Posterior cingulate gyrus (tissue), 11 donors: Measurements from ENCODE around the gene HCN2.

ENCODE experiments used
- DNase-seq, 10 donors: peaks; one replicate each; pipeline versions ENCODE4 v3.0.0 to v3.0.0-alpha.2; 2020 to 2021; ENCODE audit warnings: mixed read lengths in 3 of 10
- intact Hi-C: fragments of 100-400 bp; cut with DNase I; formaldehyde crosslinking; loops from one replicate; pipeline ENCODE4 v1.15.1; 2023

The HCN2 gene

DNA sequence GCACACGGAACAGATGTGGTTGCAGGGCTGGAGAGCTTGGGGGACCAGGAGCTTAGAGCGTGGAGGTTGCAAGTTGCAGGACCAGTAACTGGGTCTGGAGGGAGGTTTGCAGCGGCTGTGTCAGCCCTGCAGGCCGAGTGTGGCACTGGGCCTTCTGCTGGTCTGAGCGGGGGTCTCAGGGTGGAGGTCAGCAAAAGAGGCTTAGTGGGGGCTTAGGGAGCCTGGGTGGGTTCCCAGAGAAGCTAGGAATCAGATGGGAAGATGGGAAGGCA lies 5.8 kb upstream of the HCN2 start:
- no peak for DNase-seq
- intact Hi-C loops: no loop called here

DNA sequence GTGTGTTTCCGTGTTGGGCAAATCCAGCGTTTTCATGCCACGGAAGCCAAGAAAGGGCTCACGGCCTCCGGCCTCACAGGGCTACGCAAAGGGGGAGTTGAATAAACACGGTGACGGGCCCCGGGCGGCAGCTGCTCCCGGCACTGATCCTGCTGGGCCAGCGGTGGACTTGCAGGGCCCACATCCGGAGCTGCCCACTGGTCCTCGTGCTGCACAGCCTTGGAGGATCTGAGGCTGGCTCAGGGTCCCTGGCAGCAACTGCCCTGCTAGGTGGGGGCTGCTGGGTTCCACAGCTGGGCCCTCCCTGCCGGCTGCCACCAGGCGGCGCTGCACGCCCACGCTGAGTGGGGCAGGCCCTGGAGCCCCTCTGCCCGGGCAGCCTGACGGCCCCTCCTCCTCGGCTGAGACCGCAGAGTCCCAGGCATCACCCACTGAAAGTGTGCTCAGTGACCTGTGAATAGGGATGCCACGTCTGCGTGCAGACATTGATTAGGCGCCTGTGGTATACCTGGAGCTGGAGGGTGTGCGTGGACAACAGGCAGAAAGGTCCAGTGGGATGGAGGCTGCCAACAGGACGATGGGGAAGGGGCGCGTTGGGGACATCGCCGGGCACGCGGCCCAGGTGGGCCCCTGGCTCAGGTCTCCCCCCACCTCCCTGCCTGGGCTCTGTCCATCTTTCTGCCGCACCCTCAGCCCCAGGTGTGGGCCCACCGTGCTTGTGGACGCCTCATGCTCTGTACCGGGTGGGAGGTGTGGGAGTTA lies 5.3 kb upstream of the HCN2 start:
- intact Hi-C loops: loop anchor here (5.0 kb wide), 1 partner anchor 148 kb away; no protein-coding TSS in a partner anchor

DNA sequence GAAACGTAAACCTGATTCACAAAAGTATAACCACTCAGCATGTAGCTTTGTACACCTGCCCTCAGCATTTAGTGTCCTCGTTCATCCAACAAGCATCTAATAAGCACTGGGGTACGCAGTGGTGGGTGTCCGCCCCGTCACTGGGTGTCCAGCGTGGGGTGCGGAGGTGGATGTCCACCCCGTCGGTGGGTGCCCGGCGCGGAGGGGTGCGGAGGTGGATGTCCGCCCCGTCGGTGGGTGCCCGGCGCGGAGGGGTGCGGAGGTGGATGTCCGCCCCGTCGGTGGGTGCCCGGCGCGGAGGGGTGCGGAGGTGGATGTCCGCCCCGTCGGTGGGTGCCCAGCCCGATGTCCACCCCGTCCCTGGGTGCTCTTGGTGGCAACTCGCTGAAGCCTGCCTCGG lies 4.5 kb upstream of the HCN2 start:
- peak in 1 of 10 donors; percentile 82 for DNase-seq
- intact Hi-C loops: loop anchor here (5.0 kb wide), 1 partner anchor 147 kb away; no protein-coding TSS in a partner anchor

More for the DNA sequence above, 5.3 kb upstream of the HCN2 start:
- DNase-seq: peak in 7 of 10 donors; percentile 58 to 96 (median 68)

DNA sequence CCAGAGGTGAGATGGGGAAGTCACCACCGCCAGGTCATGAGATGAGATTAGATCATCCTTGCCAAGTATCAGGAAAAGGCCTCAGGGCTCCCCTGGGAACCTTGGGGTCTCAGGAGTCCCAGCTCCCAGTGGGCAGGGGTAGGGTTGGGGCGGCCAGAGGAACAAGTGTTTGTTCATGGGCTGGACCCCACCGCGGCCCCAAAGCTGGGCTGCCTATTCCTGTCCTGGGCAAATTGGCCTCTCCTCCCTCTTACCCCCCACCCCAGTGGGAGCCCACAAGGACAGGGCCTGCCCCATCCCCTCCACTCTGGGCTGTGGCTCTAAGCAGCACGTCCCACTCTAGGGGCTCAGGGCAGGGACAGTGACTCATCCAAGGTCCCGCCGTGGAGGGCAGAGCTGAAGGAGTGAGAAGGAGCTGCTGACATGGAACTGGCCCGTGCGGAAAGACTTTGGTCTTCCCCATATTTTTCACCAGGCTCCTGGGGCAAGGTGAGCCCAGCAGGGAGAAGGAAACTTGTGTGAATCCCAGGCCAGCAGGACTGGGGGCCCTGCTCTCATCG lies 4.0 kb upstream of the HCN2 start:
- intact Hi-C loops: loop anchor here (5.0 kb wide), 1 partner anchor 147 kb away; no protein-coding TSS in a partner anchor

DNA sequence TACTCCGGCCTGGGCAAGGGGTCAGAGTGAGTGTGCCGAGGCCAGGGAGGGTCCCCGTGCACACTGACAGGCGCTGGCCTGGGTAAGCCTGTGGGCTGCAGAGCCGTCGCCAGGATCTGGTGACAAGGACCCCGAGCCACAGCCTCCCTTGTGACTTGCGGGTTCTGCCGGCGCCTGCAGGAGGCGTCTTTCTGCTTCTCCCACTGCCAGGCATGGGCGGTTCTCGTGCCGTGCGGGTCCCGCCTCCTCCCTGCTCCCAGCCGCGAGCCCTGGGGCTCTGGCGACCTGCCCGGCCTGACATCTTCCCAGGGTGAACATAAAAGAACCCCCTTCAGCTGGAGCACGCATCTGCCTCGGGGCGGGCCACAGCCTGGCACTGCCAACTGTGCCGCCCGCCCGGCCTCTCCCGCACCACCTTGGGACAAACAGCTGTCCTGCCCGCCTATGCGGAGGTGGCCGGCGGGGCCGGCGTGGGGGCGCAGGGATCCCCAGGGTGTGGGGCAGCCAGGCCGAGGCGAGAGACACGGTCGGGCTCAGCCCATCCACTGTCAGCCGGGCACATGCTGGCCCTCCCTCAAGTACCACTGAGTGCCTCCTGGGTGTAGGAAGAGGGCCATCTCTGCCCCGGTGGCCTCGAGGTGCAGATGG lies 1.5 kb upstream of the HCN2 start:
- DNase-seq: peak; percentile 82 to 99 (median 90)

More for the DNA sequence above, 4.0 kb upstream of the HCN2 start:
- peak in 2 of 10 donors; percentile 1 to 82 for DNase-seq

DNA sequence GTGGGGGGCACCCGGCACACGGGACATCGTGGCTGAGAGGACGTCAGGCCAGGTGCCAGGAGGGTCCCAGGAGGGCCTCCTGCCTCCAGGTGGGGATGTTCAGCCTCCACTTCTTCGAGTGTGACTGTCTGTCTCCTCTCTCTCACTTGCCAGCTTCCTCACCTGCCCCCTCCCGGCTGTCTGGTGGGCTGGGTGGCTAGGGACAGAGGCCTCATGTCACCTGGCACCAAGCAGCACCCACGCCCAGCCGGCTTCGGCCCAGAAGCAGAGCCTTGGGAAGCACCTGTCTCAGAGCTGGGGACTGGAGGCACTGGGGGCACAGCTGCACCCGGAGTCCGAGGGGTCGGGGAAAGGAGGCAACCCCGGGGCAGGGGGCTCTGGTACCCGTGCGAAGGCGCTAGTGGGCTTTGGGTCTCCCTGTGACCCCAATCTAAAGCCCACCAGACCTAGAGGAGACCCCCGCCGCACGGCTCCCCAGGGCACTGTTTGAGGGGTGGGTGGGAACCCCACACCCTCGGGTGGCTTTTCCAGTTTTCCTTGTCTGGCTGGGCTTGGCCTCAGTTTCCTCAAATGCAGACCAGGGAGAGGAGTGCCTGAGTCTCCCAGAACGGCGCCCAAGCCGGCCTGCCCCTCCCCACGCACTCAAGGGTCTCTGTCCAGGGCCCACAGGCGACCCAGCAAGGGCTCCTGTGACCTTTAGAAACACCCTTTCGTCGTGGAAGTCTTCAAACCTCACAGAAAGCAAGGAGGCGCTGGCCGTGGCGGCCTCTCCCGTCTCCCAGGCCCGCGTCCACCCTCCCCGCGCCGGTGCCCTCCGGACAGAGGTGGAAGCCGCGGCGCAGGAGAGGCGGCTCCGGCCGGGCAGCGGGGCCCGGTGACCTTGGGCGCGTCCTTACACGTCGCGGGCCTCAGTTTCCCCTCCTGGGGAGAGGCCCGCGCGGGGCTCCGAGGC lies 664 bp upstream of the HCN2 start:
- DNase-seq: peak in 1 of 10 donors; percentile 89
- intact Hi-C loops: loop anchor here (5.0 kb wide), 1 partner anchor 143 kb away; no protein-coding TSS in a partner anchor

More for the DNA sequence above, 1.5 kb upstream of the HCN2 start:
- intact Hi-C loops: loop anchor here (5.0 kb wide), 1 partner anchor 144 kb away; no protein-coding TSS in a partner anchor

DNA sequence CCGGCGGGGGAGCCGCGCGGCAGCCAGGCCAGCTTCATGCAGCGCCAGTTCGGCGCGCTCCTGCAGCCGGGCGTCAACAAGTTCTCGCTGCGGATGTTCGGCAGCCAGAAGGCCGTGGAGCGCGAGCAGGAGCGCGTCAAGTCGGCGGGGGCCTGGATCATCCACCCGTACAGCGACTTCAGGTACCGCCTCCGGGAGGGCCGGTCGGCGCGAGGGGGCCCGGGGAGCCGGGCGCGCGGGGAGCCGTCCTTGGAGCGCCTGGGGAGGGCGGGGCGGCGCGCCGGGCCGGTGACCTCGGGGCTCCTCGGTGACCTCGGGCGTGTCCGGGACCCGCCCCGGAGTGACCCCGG lies 690 bp downstream of the HCN2 start:
- intact Hi-C loops: no loop called here
- DNase-seq: no peak

DNA sequence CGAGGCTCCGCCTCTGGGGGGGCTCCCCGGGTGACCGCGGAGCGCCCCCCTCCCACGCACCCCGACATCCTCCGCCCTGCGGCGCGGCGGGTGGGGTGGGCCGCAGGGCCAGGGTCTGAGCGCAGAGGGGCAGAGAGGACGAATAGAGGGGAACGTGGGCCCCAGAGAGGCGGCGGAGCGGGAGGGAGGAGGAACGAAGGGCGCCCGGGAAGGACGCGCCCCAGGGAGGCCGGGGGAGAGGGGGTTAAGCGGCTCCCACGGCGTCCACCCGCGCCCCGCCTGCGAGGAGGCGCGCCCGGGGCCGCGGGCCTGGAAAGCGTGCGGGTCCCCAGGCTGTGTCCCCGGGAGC lies 1.0 kb downstream of the HCN2 start:
- intact Hi-C loops: no loop called here
- no peak for DNase-seq

DNA sequence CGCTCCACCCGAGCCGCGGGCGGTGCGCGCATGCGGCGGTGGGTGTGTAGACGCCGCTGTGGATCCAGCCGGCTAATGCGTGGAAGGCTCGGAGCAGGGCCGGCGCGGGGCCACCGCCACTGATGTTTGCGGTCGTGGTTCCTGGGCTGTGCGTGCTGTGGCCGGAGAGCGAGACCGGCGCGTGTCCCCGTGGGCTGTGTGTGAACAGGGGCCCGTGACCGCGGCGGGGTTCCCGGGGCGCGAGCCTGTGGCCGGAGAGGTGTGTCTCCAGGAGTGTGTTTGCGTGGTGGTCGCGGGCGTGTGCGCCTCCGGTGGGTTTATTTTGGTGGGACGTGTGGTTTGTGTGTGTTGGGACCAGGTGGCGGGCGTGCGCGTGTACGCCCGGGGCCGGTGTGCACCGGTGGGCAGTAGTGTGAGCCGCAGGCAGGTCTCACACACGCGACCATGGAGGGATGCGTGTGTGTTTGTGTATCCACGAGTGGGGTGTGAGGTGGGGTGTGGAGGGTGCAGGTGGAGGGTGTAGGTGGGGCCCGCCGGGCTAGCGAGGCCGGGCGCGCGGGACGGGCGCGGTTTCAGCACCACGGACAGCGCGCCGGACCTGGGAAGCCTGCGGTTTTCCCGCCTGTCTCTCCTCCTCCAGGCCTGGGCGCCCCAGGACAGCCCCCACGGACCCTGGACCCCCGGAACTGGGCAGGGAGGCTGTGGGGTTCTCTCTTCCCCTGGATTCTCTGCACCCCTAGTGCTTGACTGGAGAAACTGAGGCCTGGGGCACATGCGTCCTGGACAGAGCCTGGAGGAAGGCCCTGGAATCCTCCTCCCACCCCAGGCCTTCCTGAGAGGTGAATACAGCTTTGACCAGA lies 1.6 kb downstream of the HCN2 start:
- DNase-seq: peak in 2 of 10 donors; percentile 64 to 86

DNA sequence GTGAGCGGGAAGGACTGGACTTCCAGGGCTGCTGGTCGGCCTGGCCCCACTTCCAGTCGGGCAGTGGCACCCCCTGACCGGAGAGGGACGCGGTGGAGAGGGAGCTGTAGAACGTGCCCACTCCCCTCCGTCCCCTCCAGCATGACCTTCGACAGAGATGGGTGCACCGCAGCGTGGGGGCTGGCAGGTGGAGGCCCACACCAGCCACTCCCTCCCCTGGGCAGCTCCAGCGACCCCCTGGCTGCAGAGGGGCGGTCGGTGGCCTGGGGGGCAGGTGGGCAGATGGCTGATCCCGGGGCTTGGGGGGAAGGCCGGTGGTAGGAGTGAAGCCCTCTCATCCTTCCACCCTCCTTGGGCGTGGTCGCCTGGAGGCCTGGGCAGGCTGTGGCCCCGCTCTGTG lies 2.4 kb downstream of the HCN2 start:
- intact Hi-C loops: no loop called here
- DNase-seq: no peak

More for the DNA sequence above, 1.6 kb downstream of the HCN2 start:
- intact Hi-C loops: no loop called here

DNA sequence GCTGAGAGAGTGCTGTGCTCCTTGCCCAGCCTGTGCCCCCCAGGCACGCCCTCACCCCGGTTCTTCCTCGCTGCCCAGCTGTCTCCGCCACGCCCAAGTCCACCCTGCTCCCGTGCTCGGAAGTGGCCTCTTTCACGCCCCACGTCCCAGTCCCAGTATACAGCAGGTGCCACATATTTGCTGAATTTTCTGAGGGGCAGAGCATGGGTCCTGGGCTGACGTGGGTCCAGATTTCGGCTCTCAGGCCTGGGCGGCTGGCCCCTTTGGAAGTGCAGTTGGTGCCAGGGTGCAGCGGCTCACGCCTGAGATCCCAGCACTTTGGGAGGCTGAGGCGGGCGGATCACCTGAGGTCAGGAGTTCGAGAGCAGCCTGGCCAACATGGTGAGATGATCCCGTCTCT lies 3.4 kb downstream of the HCN2 start:
- intact Hi-C loops: no loop called here
- no peak for DNase-seq

DNA sequence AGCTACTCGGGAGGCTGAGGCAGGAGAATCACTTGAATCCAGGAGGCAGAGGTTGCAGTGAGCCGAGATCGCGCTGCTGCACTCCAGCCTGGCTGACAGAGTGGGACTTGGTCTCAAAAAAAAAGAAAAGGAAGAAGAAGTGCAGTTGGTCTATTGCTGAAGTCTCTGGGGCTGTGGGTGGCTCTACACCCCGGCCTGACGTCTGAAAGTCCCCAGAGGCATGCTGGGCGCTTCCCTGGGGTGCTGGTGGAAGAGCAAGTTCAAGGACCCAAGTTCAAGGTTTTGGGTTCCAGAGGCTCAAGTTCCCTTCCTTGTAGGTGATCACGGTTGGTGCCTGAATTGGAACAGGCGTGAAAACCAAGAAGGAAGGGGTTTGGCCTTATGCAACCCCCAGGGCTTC lies 3.8 kb downstream of the HCN2 start:
- intact Hi-C loops: no loop called here
- no peak for DNase-seq

DNA sequence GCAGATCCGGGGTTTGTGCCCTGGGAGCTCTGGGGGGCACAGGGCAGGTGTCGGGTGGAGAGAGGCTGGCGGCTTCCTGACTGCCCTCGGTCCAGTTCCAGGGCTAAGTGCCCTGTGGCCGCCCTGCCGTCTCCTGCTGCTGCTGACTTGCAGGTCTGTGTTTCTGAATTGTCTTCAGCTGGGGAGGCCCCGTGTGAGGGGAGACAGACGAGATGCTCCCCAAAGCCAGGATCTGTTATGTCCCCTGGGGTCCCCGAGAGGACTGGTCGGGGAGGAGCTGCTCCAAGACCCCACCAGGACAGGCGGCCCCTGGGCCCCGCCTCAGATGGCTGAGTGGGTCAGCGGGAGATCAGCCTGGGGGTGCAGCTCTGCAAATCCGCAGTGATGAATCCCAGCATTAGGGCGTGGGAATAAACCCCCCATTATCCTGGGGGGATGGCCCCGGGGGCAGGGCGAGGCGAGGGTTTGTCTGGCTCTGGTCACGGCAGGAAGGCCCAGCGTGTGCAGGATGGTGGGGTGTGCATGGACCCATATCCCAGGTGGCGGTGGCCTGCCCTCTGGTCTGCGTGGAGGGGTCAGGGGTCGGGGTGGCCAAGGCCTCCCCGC lies 4.7 kb downstream of the HCN2 start:
- intact Hi-C loops: no loop called here

DNA sequence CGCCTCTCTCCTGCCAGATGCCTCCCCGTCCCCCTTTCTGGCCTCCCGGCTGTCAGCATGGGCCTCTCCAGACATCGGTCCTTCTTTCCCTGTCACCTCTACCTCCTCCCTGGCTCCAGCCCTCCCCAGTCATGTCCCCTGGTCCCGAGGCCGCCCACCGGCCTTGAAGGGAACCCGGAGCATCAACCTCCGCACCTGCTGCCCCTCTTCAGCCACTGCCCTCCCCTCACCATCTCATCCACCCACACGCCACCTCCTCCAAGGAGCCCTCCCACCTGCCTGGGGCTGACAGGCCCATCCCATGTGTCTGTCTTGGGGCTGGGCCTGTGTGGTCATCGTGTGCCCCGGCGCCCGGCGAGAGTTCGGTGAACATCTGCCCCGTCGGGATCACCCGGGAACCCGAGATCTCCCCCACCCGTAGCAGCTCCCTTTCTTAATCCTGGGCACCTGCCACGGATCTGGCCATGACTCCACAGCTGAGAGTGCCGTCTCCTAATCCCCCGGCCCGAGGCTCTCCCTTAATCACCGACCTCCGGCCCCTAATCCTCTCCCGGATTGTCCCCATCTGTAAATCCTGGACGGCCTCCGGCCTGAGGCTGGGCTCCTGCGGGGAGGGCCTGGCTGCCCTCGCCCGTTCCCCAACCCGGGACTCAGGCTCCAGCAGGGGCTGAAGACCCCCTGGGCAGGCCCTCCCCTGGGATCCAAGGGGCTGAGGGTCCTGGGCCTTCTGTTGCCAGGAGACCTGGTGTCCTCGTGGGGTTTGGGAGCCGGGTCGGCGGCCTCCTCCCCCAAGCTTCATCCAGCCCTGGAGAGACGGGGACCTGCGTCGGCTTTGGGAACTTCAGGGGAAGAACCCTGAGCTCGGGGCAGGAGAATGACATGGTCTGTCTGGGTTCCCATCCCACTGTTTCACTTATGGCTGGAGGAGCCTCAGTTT lies 5.9 kb downstream of the HCN2 start:
- intact Hi-C loops: no loop called here
- DNase-seq: no peak

More for the DNA sequence above, 4.7 kb downstream of the HCN2 start:
- no peak for DNase-seq

DNA sequence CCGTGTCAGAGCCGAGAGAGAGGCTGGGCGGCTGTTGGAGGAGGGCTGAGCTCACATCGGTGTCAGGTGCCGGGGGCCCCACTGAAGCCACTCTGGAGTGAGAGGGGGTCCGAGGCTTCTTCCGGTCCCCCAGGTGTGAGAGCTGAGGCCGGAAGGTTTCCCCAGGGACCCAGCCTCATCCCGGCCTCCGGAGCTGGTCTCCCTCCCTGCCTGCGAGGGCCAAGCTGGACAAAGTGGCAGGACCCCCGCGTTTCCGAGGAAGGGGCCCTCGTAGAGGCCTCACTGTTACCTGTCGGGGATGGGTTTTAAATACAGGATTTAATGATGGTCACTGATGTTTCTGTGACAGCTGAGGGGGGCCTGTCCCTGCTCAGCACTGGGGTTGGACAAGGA lies 6.6 kb downstream of the HCN2 start:
- no peak for DNase-seq
- intact Hi-C loops: no loop called here

DNA sequence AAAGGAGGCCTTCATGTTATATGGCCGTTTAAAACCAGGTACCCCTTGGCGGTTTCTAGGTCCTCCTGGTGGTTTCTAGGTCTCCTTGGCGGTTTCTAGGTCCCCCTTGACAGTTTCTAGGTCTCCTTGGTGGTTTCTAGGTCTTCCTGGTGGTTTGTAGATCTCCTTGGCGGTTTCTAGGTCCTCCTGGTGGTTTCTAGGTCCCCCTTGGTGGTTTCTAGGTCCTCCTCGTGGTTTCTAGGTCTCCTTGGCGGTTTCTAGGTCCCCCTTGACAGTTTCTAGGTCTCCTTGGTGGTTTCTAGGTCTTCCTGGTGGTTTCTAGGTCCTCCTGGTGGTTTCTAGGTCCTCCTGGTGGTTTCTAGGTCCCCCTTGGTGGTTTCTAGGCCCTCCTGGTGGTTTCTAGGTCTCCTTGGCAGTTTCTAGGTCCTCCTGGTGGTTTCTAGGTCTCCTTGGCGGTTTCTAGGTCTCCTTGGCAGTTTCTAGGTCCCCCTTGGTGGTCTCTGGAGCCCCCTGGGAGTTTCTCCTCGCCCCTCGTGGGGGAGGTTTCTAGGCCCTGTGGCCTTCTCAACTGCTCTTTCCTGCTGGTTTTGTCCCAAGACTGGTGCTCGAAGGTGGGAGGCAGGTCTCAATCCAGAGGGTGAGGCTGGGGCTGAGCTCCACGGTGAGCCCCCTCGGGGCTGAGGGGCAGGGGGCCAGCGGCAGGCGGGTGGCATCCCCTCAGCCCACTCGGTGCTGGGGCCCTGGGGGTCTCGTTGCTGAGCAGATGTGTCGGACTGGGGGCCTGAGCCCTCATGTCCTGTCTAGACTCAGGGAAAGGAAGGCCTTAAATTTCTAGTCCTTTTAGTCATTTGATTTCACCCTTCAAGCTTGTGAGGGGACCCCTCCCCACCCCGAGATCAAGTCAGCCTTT lies 8.0 kb downstream of the HCN2 start:
- DNase-seq: no peak
- intact Hi-C loops: no loop called here

DNA sequence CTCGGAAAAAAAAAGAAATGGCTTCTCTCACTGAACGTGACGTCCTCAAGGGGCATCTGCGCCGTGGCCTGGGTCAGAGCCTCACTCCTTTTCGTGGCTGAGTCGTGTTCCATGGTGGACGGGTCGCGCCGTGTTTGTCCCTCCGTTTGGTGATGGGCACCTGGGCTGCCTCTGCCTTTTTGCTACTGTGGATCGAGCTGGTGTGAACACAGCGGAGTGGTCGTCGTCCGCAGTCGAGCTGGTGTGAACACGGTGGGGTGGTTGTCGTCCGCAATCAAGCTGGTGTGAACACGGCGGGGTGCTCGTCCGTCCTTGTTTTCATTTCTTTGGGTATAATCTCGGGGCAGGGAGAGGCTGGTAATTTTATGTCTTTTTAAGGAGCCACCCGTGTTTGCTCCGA lies 11.6 kb downstream of the HCN2 start:
- intact Hi-C loops: no loop called here
- no peak for DNase-seq
